Measurements from ENCODE around the gene ASAP3.

Gene ASAP3

GRCh38 chr1:23422941-23423340, 61.0 kb downstream of the ASAP3 start:
- peak; percentile 4 for DNase-seq
- ATAC-seq = no peak

- ATAC-seq (peak; percentile 55), DNase-seq (peak; percentile 42)
Measured at GRCh38 chr1:23422241-23422877, 61.6 kb downstream of the ASAP3 start.

- no peak for DNase-seq
- ATAC-seq = no peak
Measured at GRCh38 chr1:23421753-23422240, 62.2 kb downstream of the ASAP3 start.

- DNase-seq (no peak), ATAC-seq (no peak)
Measured at GRCh38 chr1:23421343-23421742, 62.6 kb downstream of the ASAP3 start.

GRCh38 chr1:23420778-23421177, 63.2 kb downstream of the ASAP3 start:
- DNase-seq (no peak), ATAC-seq (no peak)

GRCh38 chr1:23419180-23419579, 64.8 kb downstream of the ASAP3 start:
- ATAC-seq = no peak
- DNase-seq = no peak

GRCh38 chr1:23417570-23417969, 66.4 kb downstream of the ASAP3 start:
- DNase-seq (no peak), ATAC-seq (no peak)

GRCh38 chr1:23416964-23417363, 67.0 kb downstream of the ASAP3 start:
- no peak for DNase-seq
- no peak for ATAC-seq

GRCh38 chr1:23408797-23409290, 75.1 kb downstream of the ASAP3 start:
- ATAC-seq (no peak), DNase-seq (no peak)

- ATAC-seq (no peak), DNase-seq (no peak)
Measured at GRCh38 chr1:23407016-23407630, 76.9 kb downstream of the ASAP3 start.

GRCh38 chr1:23405946-23406345, 78.0 kb downstream of the ASAP3 start:
- ATAC-seq = no peak

GRCh38 chr1:23403735-23404486, 80.1 kb downstream of the ASAP3 start:
- DNase-seq (peak; percentile 91), ATAC-seq (peak; percentile 94)

More at GRCh38 chr1:23405946-23406345, 78.0 kb downstream of the ASAP3 start:
- DNase-seq = no peak

GRCh38 chr1:23403355-23403734, 80.6 kb downstream of the ASAP3 start:
- ATAC-seq (no peak), DNase-seq (no peak)

GRCh38 chr1:23403038-23403336, 81.0 kb downstream of the ASAP3 start:
- ATAC-seq = no peak
- no peak for DNase-seq

- ATAC-seq = no peak
- no peak for DNase-seq
Measured at GRCh38 chr1:23402286-23403037, 81.5 kb downstream of the ASAP3 start.

- DNase-seq = no peak
- ATAC-seq = no peak
Measured at GRCh38 chr1:23401313-23401712, 82.7 kb downstream of the ASAP3 start.

- ATAC-seq (no peak), DNase-seq (no peak)
Measured at GRCh38 chr1:23400324-23401114, 83.5 kb downstream of the ASAP3 start.

GRCh38 chr1:23399229-23399628, 84.8 kb downstream of the ASAP3 start:
- ATAC-seq (no peak), DNase-seq (no peak)

GRCh38 chr1:23397908-23398307, 86.1 kb downstream of the ASAP3 start:
- no peak for ATAC-seq
- DNase-seq = no peak

- DNase-seq (no peak), ATAC-seq (no peak)
Measured at GRCh38 chr1:23396380-23396779, 87.6 kb downstream of the ASAP3 start.

- no peak for DNase-seq
- no peak for ATAC-seq
Measured at GRCh38 chr1:23395849-23396248, 88.1 kb downstream of the ASAP3 start.

Data from stimulated activated naive CD8-positive, alpha-beta T cell treated with anti-CD3 and anti-CD28 coated beads, Interleukin-15, Interleukin-2, amounts not matched to agents 100 U/mL and 50 U/mL, for 24 hours (primary cell).